Muscle layer of colon (tissue), 2 donors: Measurements from ENCODE around the gene GJD4.

ENCODE experiments used
- H3K27ac ChIP-seq: one replicate; pipeline ENCODE4 v1.7.0; 2013; ENCODE audit warnings: low read depth, mild to moderate bottlenecking, low read length, moderate library complexity
- H3K27me3 ChIP-seq, 2 donors: one replicate each; pipeline ENCODE4 v1.7.0; 2013; ENCODE audit warnings: low read length in 2 of 2, mild to moderate bottlenecking in 2 of 2; ENCODE audit not compliant: insufficient read depth in 2 of 2, control insufficient read depth in 1 of 2
- H3K36me3 ChIP-seq: one replicate; pipeline ENCODE4 v1.7.0; 2013; ENCODE audit warnings: mild to moderate bottlenecking, low read length; ENCODE audit not compliant: insufficient read depth
- H3K4me1 ChIP-seq: one replicate; pipeline ENCODE4 v1.7.0; 2013; ENCODE audit warnings: mild to moderate bottlenecking, low read length; ENCODE audit not compliant: insufficient read depth
- H3K4me3 ChIP-seq, 2 donors: one replicate each; pipeline ENCODE4 v1.7.0; 2013; ENCODE audit warnings: low read length in 2 of 2, low read depth in 1 of 2, mild to moderate bottlenecking in 1 of 2, moderate library complexity in 1 of 2
- H3K9ac ChIP-seq: one replicate; pipeline ENCODE4 v1.7.0; 2013; ENCODE audit warnings: low read length
- H3K9me3 ChIP-seq: one replicate; pipeline ENCODE4 v1.7.0; 2013; ENCODE audit warnings: mild to moderate bottlenecking, low read length
- donor health status: abdominal sarcoma.
- donor health status: Adenocarcinoma of cecum.

Gene GJD4

DNA sequence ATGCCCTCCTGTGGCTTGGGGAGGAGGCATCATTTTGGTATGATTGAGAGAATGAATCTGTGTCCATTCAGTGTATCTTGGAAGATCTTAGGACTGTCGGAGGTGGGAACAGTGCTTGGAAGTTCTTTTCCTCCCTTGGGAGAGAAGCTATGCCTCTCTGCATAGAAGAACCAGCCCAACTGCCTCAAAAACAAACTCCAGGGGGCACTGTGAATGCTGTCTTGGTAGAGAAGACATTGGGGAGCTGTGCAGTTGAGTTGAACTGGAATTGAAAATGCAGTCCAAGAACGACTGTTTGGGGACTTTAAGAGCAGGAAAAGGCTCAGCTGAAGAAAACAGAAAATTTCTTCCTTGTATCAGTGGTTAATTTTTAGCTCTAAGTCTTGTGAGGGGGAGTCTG is 4.9 kb upstream of the GJD4 start:
- Histone ChIP-seq H3K27ac (no peak overlapping the region), H3K9ac (no peak overlapping the region), H3K36me3 (no peaks in the 10 kb centered on the region), H3K9me3 (no peaks in the 10 kb centered on the region), H3K27me3 (no peaks in the 10 kb centered on the region), H3K4me3 (no peak overlapping the region), H3K4me1 (no peaks in the 10 kb centered on the region)

DNA sequence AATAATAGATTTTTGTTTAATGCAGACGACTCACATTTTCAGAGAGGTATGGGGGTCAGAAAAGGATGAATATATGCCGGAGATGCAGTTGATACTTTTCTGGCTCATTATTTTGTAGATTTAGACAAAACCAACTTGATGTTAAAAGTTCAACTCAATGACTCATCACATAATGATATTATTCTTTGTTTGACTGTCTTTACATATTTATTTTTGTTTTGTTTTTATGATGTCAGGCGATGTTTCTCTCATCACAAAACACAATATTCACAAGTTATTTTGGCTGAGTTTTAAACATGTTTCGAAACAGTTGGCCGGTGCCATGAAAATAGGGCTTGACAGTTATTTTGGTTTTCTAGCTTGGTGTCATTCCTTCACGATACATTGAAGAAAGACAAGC is 1.3 kb downstream of the GJD4 start:
- Histone ChIP-seq H3K9ac (no peak overlapping the region), H3K4me3 (no peak overlapping the region), H3K27ac (no peak overlapping the region), H3K27me3 (peaks cover 0 to 27% of the 10 kb centered on the region in 2 donors), H3K36me3 (no peaks in the 10 kb centered on the region), H3K9me3 (no peaks in the 10 kb centered on the region), H3K4me1 (no peaks in the 10 kb centered on the region)

DNA sequence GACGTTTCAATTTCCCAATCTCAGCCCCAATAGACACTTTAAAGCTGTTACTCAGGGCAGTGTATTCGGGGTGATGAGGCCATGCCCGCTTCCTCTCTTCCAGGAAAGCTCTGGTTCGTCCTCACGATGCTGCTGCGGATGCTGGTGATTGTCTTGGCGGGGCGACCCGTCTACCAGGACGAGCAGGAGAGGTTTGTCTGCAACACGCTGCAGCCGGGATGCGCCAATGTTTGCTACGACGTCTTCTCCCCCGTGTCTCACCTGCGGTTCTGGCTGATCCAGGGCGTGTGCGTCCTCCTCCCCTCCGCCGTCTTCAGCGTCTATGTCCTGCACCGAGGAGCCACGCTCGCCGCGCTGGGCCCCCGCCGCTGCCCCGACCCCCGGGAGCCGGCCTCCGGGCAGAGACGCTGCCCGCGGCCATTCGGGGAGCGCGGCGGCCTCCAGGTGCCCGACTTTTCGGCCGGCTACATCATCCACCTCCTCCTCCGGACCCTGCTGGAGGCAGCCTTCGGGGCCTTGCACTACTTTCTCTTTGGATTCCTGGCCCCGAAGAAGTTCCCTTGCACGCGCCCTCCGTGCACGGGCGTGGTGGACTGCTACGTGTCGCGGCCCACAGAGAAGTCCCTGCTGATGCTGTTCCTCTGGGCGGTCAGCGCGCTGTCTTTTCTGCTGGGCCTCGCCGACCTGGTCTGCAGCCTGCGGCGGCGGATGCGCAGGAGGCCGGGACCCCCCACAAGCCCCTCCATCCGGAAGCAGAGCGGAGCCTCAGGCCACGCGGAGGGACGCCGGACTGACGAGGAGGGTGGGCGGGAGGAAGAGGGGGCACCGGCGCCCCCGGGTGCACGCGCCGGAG is 2.6 kb downstream of the GJD4 start:
- Histone ChIP-seq H3K9ac (no peak overlapping the region), H3K27me3 (peaks cover 0 to 27% of the 10 kb centered on the region in 2 donors), H3K9me3 (no peaks in the 10 kb centered on the region), H3K27ac (no peak overlapping the region), H3K4me1 (no peaks in the 10 kb centered on the region), H3K4me3 (peak overlapping the region; percentile 27 to 48), H3K36me3 (no peaks in the 10 kb centered on the region)

DNA sequence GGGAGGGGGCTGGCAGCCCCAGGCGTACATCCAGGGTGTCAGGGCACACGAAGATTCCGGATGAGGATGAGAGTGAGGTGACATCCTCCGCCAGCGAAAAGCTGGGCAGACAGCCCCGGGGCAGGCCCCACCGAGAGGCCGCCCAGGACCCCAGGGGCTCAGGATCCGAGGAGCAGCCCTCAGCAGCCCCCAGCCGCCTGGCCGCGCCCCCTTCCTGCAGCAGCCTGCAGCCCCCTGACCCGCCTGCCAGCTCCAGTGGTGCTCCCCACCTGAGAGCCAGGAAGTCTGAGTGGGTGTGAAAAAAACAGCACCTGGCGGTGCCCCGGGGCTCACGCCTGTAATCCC is 3.2 kb downstream of the GJD4 start:
- peaks cover 0 to 27% of the 10 kb centered on the region in 2 donors for H3K27me3 ChIP-seq

DNA sequence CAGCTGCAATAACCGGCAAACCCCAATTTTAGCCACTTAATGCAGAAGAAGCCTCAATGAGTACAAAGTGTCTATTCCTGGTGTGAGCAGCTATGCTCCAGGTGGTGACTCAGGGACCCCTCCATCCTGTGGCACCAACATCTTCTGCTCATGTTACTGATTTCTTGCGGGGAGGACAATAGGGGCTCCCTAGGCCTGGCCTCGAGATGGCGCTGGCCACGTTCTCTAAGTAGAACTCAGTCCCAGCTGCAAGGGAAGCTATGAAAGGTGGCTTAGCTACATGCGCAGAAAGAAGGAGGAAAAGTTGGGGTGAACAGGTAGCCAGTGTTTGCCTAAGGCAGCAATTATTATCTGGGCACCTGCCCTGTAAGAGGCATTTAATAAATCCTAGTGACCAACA is 6.6 kb downstream of the GJD4 start:
- no peak overlapping the region for H3K9ac ChIP-seq
- no peak overlapping the region for H3K27ac ChIP-seq
- peaks cover 0 to 20% of the 10 kb centered on the region in 2 donors for H3K27me3 ChIP-seq
- no peaks in the 10 kb centered on the region for H3K9me3 ChIP-seq
- H3K4me3 ChIP-seq, result no peak overlapping the region
- H3K36me3 ChIP-seq, result no peaks in the 10 kb centered on the region
- H3K4me1 ChIP-seq, result no peaks in the 10 kb centered on the region

More for the DNA sequence above, 3.2 kb downstream of the GJD4 start:
- H3K9ac ChIP-seq, result no peak overlapping the region
- peak overlapping the region; percentile 27 to 48 for H3K4me3 ChIP-seq
- H3K27ac ChIP-seq, result no peak overlapping the region
- no peaks in the 10 kb centered on the region for H3K9me3 ChIP-seq
- no peaks in the 10 kb centered on the region for H3K36me3 ChIP-seq
- H3K4me1 ChIP-seq, result no peaks in the 10 kb centered on the region

DNA sequence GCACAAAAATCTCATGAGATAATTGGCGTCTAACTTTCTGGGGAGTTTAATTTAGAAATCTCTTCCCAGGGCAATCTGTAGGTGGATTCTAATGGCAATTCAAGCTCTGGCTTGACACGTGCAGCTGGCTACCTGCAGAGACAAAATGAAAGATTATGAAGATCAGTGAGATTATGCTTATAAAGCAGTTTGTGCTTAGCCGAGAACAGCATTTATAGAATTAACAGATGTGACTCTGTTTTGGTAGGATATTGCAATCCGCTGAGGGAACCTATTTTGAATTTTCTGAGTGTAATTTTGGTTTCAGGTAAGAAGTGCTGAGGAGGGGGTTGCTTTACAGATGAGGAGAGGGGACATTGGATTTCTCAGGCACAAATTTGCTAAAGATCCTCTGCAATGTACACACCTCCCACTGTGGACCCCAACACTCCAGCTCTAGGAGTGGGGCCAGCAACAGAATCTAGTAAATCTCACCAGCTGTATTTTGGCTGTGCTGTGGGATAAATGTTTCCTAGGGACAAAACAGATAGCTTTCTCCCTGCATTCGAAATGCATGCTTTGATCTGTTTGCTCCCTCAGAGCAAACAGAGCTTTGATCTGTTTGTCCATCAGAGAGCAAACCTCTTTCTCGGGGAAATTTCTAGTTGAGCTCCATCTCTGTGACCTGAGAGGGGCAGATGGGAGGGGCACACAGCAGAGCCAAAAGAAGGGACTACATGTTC is 7.4 kb downstream of the GJD4 start:
- Histone ChIP-seq H3K4me1 (no peaks in the 10 kb centered on the region), H3K27ac (no peak overlapping the region), H3K4me3 (no peak overlapping the region), H3K27me3 (peaks cover 0 to 12% of the 10 kb centered on the region in 2 donors), H3K36me3 (no peaks in the 10 kb centered on the region), H3K9me3 (no peaks in the 10 kb centered on the region), H3K9ac (no peak overlapping the region)

DNA sequence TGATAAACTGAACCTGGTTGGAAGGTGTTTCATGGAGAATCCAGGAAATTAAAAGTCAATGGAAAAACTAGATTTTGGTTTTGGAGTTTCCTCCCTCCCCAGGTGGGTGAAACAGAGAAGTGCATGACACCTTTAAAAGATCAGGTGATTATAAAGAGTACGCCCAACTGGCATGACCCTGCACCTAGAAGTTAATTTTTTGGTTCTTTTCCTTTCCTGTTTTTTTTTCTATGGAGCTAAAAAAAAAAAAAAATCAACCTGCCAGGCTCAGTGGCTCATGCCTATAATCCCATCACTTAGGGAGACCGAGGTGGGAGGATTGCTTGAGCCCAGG is 7.9 kb downstream of the GJD4 start:
- Histone ChIP-seq H3K9me3 (no peaks in the 10 kb centered on the region), H3K9ac (no peak overlapping the region), H3K4me3 (no peak overlapping the region), H3K36me3 (no peaks in the 10 kb centered on the region), H3K27ac (no peak overlapping the region), H3K27me3 (peaks cover 0 to 7% of the 10 kb centered on the region in 2 donors), H3K4me1 (no peaks in the 10 kb centered on the region)

DNA sequence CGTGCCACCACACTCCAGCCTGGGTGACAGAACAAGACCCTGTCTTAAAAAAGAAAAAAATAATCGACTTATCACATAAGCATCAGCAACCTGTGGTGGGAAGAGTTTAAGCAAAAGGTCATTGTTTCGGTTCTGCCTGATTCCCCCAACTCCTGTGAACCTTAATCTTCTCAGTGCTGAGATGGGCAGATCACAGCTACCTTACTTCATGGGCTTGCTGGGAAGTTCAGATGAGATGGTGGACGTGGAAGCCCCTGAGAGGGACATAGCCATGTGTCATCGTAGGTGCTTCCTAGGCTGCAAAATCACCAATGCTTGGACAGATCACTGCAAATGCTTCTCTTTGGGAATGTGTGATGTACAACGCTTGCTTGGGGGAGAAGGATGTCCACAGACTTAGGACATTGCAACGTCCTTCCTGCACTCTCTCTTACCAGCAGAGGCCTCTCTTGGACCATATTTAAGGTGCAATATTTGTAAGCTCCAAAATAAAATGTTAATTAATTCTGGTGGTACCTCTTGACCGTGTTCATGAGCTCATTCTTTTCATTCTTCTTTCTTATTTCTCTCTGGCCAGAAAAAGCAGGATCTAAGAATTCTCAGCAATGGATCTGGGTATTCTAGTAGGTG is 8.6 kb downstream of the GJD4 start:
- Histone ChIP-seq H3K4me1 (no peaks in the 10 kb centered on the region), H3K4me3 (no peak overlapping the region), H3K27me3 (peaks cover 0 to under 1% of the 10 kb centered on the region in 2 donors), H3K9ac (no peak overlapping the region), H3K9me3 (no peaks in the 10 kb centered on the region), H3K27ac (no peak overlapping the region), H3K36me3 (no peaks in the 10 kb centered on the region)

DNA sequence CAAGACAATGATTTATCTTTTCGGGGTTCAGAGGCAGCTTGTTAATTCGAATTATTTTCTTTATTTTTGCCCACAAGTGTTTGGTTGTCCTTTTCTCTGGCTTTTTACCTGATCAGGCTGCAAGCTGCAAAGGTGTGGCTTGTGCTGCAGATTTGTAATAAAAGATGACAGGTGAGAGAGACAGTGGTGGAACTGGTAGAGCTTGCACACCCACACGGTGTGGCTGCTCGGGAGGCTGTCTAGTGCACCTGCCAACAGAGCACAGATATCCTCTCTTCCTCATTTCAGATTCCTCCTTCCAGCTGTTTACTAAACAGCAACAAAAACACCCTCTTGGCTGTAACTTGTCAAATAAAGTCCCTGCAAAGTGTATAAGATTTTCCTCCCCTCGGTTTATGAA is 9.2 kb downstream of the GJD4 start:
- no peaks in the 10 kb centered on the region for H3K9me3 ChIP-seq
- no peak overlapping the region for H3K9ac ChIP-seq
- no peak overlapping the region for H3K4me3 ChIP-seq
- H3K36me3 ChIP-seq, result no peaks in the 10 kb centered on the region
- no peak overlapping the region for H3K27ac ChIP-seq
- no peaks in the 10 kb centered on the region for H3K4me1 ChIP-seq
- H3K27me3 ChIP-seq, result no peaks in the 10 kb centered on the region

DNA sequence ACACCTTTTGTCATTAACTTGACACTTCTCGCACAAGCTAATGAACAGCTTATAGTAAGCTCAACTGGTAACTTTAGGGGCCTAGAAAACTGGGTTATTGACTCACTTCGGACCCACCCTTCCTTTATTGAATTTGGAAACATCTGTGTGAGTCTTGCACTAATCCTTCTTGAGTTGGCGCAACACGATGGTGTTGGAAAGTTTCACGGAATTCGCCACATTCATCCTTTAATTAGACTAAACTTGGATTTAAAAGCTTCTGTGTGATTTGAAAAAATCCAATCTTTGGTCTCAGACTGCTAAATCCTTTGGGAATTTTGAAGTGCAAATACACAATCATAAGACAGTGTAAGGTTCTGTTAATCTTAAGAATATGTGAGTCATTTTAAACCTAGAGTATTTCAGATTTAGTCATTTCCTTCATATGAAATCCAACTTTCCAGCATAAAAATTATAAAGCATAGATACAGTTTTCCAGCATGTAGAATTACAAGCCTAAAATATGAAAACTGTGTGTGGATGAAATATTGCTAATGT is 21.9 kb downstream of the GJD4 start:
- H3K9me3 ChIP-seq, result no peaks in the 10 kb centered on the region
- no peak overlapping the region for H3K27ac ChIP-seq
- no peak overlapping the region for H3K4me3 ChIP-seq
- no peaks in the 10 kb centered on the region for H3K36me3 ChIP-seq
- no peak overlapping the region for H3K9ac ChIP-seq
- H3K27me3 ChIP-seq, result no peaks in the 10 kb centered on the region
- H3K4me1 ChIP-seq, result no peaks in the 10 kb centered on the region

DNA sequence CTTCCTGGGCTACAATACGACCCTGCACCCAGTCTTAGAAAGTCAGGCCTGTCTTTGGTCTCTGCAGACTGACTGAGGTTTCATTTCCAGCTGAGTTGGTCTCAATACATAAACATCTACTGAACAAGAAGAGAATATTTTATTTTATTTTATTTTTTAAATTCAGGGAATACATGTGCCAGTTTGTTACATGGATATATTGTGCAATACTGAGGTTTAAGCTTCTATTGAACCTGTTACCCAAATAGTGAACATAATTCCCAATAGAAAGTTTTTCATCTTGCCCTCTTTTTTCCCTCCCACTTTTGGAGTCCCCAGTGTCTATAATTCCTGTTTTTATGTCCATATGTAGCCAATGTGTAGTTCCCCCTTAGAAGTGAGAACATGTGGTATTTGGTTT is 26.3 kb downstream of the GJD4 start:
- Histone ChIP-seq H3K4me1 (peaks cover 9% of the 10 kb centered on the region), H3K36me3 (no peaks in the 10 kb centered on the region), H3K27me3 (no peaks in the 10 kb centered on the region), H3K27ac (no peak overlapping the region), H3K9me3 (no peaks in the 10 kb centered on the region), H3K4me3 (no peak overlapping the region), H3K9ac (no peak overlapping the region)
